ENCODE data around the gene MTG1.
"Not testable (repeated sequence)": the region's sequence is repeated elsewhere in the genome, so short reads cannot be mapped to it uniquely, and the experiment has no call there.

The MTG1 gene

DNA sequence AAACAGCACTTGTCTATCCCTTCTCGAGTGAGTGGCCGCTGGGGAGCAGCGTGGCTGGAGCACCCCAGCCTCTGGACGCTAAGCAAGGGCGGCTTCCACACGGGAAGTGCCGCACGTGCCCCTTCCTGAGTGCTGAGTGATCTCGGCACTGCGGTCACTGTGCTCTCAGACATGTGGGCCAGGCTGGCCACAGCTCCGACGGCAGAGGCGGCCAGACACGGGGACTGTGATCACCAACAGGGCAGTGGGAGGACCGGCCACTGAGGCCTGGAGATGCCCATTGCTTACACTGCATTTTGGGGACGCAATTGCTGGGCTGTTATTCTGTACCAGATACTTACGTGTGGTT, 27.9 kb upstream of the MTG1 start:
- TF ChIP-seq, protein P1, sequence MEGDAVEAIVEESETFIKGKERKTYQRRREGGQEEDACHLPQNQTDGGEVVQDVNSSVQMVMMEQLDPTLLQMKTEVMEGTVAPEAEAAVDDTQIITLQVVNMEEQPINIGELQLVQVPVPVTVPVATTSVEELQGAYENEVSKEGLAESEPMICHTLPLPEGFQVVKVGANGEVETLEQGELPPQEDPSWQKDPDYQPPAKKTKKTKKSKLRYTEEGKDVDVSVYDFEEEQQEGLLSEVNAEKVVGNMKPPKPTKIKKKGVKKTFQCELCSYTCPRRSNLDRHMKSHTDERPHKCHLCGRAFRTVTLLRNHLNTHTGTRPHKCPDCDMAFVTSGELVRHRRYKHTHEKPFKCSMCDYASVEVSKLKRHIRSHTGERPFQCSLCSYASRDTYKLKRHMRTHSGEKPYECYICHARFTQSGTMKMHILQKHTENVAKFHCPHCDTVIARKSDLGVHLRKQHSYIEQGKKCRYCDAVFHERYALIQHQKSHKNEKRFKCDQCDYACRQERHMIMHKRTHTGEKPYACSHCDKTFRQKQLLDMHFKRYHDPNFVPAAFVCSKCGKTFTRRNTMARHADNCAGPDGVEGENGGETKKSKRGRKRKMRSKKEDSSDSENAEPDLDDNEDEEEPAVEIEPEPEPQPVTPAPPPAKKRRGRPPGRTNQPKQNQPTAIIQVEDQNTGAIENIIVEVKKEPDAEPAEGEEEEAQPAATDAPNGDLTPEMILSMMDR (IDR thresholded peaks at IDR 0.05; ENCODE audit: low read depth, low read length), result no peak
- no peak for DNase-seq (ENCODE audit: extremely low read depth, low read depth)

DNA sequence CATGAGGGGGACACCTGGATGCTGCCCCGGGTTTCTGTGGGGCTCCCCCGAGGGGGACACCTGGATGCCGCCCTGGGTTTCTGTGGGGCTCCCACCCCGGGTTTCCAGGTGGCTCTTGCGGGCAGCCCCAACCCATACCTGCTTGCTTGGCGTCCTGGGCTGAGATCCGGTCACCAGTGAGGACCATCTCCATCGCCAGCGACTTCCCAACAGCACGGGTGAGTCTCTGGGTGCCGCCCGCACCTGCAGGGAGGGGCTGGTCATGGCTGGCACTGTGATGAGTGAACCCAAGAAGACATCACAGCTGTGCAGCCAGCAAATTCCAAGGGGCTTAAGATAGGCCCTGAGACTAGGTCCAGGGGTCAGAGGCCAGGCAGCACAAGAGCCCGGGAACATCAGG, 27.2 kb upstream of the MTG1 start:
- DNase-seq (ENCODE audit: extremely low read depth, low read depth), result no peak
- TF ChIP-seq, protein P1 (IDR thresholded peaks at IDR 0.05; ENCODE audit: low read depth, low read length), result no peak

DNA sequence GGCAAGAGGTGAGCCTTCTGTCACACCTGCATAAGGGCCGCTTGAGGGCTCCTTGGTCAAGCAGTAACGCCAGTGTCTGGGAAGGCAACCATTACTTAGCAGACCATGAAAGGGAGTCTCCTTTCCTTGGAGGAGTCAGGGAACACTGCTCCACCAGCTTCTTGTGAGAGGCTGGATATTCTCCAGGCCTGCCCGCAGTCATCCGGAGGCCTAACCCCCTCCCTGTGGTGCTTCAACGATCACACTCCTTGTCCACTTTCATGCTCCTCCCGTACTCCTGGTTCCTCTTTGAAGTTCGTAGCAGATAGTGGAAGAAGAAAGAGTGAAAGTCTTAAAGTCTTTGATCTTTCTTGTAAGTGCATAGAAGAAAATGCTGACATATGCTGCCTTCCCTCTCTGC, 26.5 kb upstream of the MTG1 start:
- not testable (repeated sequence) for DNase-seq (ENCODE audit: extremely low read depth, low read depth)

DNA sequence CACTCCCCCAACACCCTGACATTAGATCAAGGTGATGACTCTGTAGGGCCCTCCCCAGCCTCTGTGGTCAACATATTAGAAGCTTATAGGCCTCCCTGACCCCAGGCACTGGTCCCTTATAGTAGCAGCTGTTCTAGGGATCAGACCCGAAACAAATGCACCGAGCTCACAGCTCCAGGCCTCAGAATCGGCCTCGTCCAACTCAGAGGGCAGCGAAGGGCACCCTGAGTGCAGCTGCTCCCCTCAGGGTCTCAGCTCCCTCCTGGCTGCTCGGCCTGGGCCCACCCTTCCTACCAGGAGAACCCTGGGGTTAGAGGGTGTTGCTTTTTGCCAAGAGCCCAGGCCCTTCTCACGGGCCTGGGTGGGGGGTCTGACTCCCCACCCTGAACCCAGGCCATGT, 25.8 kb upstream of the MTG1 start:
- no peak for DNase-seq (ENCODE audit: extremely low read depth, low read depth)
- TF ChIP-seq, protein P1 (IDR thresholded peaks at IDR 0.05; ENCODE audit: low read depth, low read length), result no peak

DNA sequence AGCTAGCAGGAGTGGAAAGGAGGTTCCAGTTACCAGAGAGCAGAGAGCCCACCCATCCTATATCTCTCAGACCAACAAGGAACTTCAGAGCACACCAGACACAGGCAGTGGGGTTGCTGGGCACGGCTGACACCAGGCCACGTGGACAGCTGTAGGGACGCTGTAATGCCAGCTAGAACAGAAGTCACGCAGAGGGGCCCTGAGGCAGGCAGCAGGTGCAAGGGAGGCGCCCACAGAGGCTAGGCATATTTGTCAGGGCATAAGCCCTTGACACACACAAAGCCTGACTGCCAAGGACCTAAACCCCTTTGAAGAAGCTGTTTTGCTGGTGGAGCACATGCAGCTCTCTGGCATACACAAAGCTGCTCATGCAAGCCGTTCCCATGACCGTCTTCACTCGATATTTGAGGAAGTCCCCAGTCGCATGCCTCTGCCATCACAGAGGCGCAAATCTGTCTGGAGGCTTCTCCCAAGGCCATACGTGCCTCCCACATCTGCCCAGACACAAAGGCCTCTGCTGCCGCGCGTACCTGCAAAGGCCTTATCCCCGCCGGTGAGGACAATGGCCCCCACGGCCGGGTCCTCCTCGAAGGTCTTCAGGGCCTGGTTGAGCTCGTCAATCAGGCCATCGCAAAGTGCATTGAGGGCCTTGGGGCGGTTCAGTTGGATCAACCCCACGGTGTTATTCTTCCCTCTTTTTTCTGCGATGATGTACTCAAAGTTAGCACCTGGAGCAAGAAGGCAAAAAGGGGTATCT, 23.7 kb upstream of the MTG1 start:
- TF ChIP-seq, protein P1 (IDR thresholded peaks at IDR 0.05; ENCODE audit: low read depth, low read length), result no peak
- DNase-seq (ENCODE audit: extremely low read depth, low read depth), result no peak

DNA sequence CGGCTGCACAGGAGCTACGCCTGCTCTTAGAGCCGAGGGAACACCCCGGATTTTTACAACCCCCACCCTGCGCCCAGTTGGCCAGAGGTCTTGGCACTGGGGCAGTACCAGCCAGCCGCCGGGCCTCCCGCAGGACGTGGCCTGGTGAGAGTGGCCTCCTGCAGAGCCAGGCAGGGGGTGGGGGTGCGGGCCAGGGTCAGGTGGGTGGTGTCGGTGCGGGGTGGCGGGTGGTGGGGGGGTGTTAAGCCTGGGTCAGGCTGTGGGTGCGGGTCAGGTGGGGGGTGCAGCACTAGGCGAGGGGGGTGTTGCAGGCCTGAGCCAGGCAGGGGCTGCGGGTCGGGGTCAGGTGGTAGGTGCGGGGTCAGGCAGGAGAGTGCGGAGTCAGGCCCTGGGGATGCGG, 21.4 kb upstream of the MTG1 start:
- TF ChIP-seq, protein P1 (IDR thresholded peaks at IDR 0.05; ENCODE audit: low read depth, low read length), result no peak
- no peak for DNase-seq (ENCODE audit: extremely low read depth, low read depth)

DNA sequence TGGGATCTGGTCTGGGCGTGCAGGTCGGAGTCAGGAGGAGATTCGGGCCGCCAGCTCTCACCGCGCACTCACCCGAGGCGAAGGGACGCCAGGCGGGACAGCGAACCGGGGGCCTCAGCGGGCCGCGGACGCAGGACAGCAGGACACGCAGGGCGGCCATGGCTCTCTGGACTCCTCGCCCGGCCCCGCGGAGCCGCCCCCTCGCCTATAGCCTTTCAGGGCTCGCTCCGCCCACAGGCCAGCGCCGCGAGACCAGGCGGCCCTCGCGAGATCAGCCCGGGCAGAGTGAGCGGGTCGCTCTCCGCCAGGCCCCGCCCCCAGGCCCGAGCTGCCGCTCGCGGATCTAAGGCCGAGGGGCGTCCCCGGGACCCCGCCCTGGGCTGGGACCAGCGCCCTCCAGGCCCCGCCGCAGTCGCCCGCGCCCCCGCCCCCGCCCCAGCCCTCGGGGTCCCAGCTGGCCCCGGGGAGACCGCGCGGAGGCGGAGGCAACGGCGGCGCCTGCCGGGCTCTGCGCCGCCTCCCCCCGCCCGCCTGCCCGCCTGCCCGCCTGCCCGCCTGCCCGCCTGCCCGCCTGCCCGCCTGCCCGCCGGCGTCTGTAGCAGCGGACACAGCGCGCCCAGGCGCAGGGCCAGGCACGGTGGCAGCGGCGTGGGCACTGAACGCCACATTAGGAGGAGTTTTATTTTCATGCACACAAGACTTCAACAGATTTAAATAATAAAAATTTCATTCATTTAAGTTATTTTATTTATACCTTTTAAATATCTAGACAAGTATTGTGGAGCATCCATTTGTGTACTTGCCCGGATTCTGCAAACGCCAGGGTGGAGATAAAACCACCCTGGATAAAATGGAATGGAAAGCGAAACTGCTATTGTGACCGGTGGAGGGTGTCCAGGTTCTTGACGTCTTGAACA, 20.5 kb upstream of the MTG1 start, which contains the start of gene ECHS1:
Gene ECHS1 (minus strand): TSS at position 181 of the 917 bp plus-strand sequence. CDS start 21 bp downstream, at position 160.
- TF ChIP-seq, protein P1 (IDR thresholded peaks at IDR 0.05; ENCODE audit: low read depth, low read length), result no peak
- DNase-seq (ENCODE audit: extremely low read depth, low read depth), result peak; percentile 72

All from AG09319 (cell line).